ENCODE results near the gene TMEM92. TPM values are rescaled to one million over a fixed set of nuclear protein-coding genes. Genes with fewer than 3 reads are reported as not detected.

TMEM92 gene
- total and polyA plus RNA-seq, 4 donors: 0.05 to 17.9 (median 4.0) TPM

- Histone ChIP-seq H3K27ac (ENCODE audit: low read depth in 1 of 2, low read length in 2 of 2) (no peak overlapping the region), H3K27me3 (ENCODE audit: control insufficient read depth in 4 of 4, insufficient read depth in 4 of 4, low read length in 3 of 4) (no peaks in the 10 kb centered on the region), H3K36me3 (ENCODE audit: control insufficient read depth in 4 of 4, insufficient read depth in 3 of 4, low read depth in 1 of 4, low read length in 3 of 4) (no peaks in the 10 kb centered on the region), H3K9me3 (ENCODE audit: control insufficient read depth in 4 of 4, low read length in 3 of 4) (no peaks in the 10 kb centered on the region), H3K4me1 (ENCODE audit: control insufficient read depth in 4 of 4, insufficient read depth in 4 of 4, low read length in 3 of 4) (no peaks in the 10 kb centered on the region), H3K9ac (ENCODE audit: low read depth in 1 of 2, low read length in 2 of 2) (no peak overlapping the region), H3K4me3 (ENCODE audit: low read depth in 1 of 3, low read length in 3 of 3) (no peak overlapping the region)
- DNase-seq (ENCODE audit: low spot score): no peak
- WGBS: 64% methylated on average over 1 of the region's 1 CpG
- TF ChIP-seq REST (IDR thresholded peaks at IDR 0.05): no peak
- TF ChIP-seq MAX (IDR thresholded peaks at IDR 0.05): no peak
- no peak for TF ChIP-seq RAD21 (IDR thresholded peaks at IDR 0.05)
- no peak for TF ChIP-seq TAF1 (conservative IDR thresholded peaks at IDR 0.05)
- TF ChIP-seq ZBTB33 (IDR thresholded peaks at IDR 0.05): no peak
- no peak for TF ChIP-seq HNF4G (IDR thresholded peaks at IDR 0.05)
- TF ChIP-seq NR2F2 (IDR thresholded peaks at IDR 0.05): no peak
- no peak for TF ChIP-seq FOXA2 (IDR thresholded peaks at IDR 0.05)
- TF ChIP-seq FOXA1 (IDR thresholded peaks at IDR 0.05): no peak
- no peak for TF ChIP-seq HNF4A (conservative IDR thresholded peaks at IDR 0.05)
- no peak for TF ChIP-seq SP1 (IDR thresholded peaks at IDR 0.05)
- no peak for TF ChIP-seq ATF3 (IDR thresholded peaks at IDR 0.05)
- no peak for TF ChIP-seq CTCF (IDR thresholded peaks at IDR 0.05; ENCODE audit: low read depth, low read length, missing input control)
- no peak for TF ChIP-seq JUND (IDR thresholded peaks at IDR 0.05)
- TF ChIP-seq EGR1 (IDR thresholded peaks at IDR 0.05; ENCODE audit: low read depth in 2 of 2): no peak
Measured at GRCh38 chr17:50290933-50291332, 16.7 kb downstream of the TMEM92 start.

GRCh38 chr17:50292465-50292864, 18.2 kb downstream of the TMEM92 start:
- H3K27ac ChIP-seq (ENCODE audit: low read depth in 1 of 2, low read length in 2 of 2): no peak overlapping the region
- H3K9ac ChIP-seq (ENCODE audit: low read depth in 1 of 2, low read length in 2 of 2): no peak overlapping the region
- TF ChIP-seq JUND (IDR thresholded peaks at IDR 0.05): no peak
- TF ChIP-seq CTCF (IDR thresholded peaks at IDR 0.05; ENCODE audit: low read depth, low read length, missing input control): no peak
- TF ChIP-seq YY1 (IDR thresholded peaks at IDR 0.05): no peak
- peaks cover 0 to 2% (median 0%) of the 10 kb centered on the region in 4 donors for H3K4me1 ChIP-seq (ENCODE audit: control insufficient read depth in 4 of 4, insufficient read depth in 4 of 4, low read length in 3 of 4)
- WGBS: 88% methylated on average over 3 of the region's 3 CpGs
- no peaks in the 10 kb centered on the region for H3K27me3 ChIP-seq (ENCODE audit: control insufficient read depth in 4 of 4, insufficient read depth in 4 of 4, low read length in 3 of 4)
- H3K9me3 ChIP-seq (ENCODE audit: control insufficient read depth in 4 of 4, low read length in 3 of 4): no peaks in the 10 kb centered on the region
- DNase-seq (ENCODE audit: low spot score): no peak
- H3K4me3 ChIP-seq (ENCODE audit: low read depth in 1 of 3, low read length in 3 of 3): no peak overlapping the region
- H3K36me3 ChIP-seq (ENCODE audit: control insufficient read depth in 4 of 4, insufficient read depth in 3 of 4, low read depth in 1 of 4, low read length in 3 of 4): no peaks in the 10 kb centered on the region

Measured in liver (tissue), 9 donors.